ENCODE data around the gene DOK7.

DOK7 gene

DNA sequence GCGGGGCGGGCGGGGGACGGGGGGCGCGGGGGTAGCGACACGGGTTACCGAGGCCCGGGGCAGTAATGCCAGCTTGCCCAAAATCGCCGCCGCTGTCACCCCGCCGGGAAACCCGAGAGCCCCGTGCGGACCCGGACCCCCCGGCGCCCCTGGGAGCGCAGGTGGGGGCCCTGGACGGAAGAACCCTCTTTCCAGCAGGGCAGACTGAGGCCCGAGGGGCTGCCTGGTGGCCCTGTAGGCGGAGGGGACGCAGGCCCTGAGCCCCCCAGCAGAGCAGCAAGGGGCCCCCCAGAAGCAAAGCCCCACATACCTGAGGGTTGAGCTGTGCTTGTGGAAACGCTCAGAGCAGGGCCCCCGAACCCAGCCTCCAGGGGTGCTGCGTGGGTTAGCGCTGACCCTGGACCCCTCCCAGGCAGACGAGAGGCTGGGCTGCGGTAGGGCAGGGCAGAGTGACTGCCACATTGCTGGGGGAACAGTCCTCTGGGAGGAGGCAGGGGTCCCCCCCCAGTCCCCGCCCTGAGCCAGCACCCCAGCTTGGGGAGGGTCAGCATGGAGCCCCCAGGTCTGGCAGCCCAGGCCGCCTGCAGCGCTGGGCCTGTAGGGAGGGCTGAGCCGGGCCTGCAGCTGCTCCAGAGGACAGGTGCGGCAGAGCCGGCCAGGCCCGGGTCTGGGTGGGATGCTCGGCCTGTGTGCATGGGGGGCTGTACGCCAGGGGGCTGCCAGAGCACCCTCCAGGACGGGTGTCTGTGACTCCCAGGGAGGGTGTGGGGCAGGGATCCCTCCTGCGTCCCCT lies 646 bp downstream of the DOK7 start:
- no peak for DNase-seq (ENCODE audit: low read depth in 2 of 2)

DNA sequence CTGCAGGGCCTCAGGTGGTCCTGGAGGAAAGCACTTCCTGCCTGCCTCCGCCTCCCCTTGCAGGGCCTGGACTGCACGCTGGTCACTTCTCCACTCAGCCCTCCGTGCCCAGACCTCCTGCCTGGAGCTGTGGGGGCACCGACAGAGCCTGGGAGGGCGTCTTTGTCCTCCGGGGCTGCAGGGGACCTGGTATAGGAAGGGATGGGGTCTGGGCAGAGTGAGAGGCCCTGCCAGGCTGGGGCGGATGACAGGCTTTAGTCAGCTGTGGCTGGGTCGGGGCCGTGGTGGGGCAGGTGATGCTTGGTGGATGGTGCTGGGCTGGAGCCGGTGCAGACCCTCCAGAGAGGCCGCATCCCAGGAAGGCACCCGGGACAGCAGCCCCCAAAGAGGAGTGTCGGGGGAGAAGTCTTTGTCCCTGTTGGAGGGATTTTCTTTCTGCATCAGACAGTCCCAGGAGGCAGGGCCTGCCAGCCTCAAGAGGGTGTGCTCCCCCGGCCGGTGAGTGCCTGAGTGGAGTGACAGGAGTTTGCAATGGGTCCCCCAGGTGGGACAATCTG lies 1.3 kb downstream of the DOK7 start:
- DNase-seq (ENCODE audit: low read depth in 2 of 2): no peak

DNA sequence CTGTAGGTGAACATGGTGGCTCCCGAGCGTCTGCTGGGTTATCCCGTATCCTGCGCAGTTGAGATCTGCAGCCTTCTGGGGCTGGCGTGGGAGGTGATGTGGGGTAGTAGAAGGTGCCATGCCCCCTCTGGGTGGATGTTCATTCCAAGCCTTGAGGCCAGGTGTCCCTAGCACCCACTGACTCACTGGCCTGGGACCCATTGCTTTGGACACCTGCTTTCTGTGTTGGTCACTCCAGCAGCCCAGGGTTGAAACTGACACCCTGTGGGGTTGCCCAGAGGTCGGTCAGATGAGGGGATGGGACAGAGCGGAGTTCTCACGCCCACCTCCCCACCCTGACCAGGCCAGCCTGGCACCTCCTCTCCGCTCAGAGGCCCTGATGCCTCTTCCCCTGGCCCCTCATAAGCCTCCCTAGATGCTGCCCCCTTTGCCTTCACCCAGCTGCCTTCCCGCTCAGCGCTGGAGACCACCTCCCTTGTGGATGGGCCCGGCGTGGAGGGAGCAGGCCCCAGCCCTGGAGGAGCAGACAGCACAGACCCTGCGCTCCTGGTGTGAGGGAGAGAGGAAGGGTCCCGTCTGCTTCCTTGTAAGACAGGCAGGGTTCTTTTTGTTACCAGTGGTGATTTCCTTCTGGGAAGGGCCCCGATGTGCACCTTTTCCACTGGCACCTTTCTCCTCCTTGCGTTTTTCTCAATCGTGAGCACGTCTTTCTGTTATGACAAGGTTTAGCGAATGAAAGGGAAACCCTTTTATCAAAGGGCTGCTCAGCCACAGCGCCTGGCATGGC lies 2.0 kb downstream of the DOK7 start:
- DNase-seq (ENCODE audit: low read depth in 2 of 2): no peak

DNA sequence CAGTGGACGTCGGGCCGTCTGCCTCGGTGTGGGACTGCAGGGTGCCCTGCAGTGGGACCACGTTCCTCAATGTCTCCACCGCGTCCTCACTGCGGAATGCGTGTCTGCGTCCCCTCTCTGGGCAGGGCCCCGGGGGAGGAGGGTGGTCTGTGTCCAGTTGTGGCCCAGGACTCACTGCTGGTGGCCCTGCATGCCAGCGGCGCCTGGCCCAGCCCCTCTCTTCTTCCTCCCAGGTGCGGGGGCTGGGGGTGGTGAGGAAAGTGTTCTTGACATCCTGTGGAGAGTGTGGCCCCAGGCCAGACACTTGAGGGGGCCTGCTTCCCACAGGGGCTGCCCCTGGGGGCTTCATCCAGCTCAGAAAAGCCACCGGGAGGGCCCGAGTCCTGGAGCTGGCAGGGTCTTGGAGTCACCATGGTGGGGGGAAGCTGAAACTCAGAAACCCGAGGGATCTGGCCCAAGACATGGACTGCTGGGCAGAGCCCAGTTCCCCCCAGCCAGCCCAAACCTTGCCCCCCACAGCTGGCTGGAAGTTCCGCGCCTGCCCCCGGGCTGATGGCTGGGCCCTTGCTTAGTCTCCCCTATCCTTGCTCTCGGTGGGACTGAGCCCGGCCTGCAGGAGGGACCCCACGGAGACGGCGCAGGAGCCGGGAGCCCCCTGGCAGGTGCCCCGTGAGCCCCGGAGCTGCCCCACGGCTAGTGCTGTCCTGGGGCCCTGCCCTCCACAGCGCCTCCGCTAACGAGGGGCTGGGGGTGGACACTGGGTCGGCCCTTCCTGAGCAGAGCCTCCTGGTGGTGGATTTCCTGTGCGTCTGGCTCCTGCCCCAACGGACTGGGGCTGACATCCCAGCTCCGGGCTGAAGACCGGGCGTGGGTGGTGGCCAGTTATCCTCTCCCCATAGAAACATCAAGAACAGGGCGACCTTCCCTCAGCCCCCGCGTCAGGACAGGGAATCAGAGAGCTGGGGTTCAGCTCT lies 2.9 kb downstream of the DOK7 start:
- DNase-seq (ENCODE audit: low read depth in 2 of 2): no peak

DNA sequence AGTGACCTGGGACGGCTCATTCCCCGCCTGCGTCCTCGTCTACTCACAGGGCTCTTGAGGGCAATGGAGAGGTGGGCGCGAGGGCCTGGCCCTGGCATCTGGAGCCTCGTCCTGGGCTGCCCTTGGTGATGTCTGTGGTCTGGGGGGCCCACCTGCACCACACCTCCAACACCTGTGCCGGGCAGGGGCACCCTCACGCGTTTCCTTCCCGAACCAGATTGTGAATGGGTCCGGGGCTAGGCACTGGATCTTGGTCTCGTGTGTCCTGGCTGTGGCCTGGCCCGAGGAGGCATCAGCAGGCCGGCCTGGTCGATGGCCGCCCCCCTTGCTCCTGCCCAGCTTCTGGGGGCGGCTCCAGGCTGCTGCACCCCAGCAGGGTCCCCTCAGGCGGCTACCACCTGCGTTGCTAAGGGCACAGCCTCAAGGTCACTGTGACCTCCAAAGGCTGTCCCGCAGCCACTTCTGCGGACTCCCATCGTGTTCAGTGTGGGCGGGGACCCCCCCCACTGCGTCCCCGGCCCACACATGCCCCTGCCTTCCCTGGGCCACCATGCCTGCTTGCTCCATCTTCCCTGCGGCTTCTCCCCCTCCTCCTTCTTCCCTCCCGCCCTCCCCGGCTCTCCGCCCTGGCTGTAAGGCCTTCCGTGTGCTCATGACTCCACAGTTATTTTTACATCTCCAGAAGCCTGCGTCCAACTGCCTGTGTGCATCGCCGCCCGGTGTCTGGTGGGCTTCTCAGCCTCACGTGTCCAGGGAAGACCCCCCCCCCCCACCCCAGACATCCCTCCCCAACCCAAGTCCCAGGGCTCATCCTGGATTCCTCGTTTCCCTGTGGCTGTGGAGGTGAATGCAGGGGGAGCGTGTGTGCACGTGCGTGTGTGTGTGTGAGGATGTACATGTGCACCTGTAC lies 3.8 kb downstream of the DOK7 start:
- no peak for DNase-seq (ENCODE audit: low read depth in 2 of 2)

DNA sequence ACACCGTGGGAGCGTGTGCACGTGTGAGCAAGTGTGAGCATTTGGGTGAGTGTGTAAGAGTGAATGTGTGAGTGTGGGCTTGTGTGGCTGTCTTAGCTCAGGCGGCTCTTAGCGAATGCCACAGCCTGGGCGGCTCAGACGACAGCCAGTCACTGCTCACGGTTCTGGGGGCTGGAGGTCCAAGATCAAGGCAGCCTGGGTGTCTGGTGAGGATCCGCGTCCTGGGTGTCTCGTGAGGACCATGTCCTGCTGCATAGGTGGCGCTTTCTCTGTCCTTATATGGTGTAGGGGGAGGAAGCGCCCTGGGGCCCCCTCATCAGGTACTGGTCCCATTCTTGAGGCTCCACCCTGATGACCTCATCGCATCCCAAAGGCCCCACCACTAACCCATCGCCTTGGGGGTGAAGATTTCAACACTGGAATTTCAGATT lies 4.5 kb downstream of the DOK7 start:
- no peak for DNase-seq (ENCODE audit: low read depth in 2 of 2)

DNA sequence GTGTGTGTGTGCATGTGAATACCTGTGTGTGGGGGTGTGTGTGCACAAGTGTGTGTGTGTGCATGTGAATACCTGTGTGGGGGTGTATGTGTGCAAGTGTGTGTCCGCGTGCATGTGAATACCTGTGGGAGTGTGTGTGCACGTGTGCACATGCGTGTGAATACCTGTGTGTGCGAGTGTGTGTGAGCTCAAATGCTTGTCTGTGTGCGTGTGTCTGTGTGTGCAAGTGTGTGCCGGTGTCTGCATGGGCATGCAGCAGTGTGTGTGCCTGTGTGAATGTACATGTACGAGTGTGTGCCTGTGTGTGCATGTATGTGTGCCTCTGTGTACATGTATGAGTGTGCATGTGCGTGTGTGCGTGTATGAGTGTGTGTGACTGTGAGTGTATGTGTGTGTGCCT lies 5.0 kb downstream of the DOK7 start:
- no peak for DNase-seq (ENCODE audit: low read depth in 2 of 2)

DNA sequence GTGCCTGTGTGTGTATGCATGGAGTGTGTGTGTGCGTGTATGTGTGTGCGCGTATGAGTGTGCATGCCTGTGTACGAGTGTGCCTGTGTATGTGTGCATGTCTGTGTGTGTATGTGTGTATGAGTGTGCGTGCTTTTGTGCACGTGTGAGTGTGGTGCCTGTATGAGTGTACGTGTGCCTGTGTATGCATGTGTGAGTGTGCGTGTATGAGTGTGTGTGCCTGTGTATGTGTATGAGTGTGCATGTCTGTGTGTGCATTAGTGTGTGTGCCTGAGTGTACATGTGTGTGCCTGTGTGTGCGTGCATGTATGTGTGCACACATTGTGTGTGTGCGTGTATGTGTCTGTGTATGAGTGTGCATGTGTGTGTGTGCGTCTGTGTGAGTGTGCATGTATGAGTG lies 5.7 kb downstream of the DOK7 start:
- DNase-seq (ENCODE audit: low read depth in 2 of 2): no peak

DNA sequence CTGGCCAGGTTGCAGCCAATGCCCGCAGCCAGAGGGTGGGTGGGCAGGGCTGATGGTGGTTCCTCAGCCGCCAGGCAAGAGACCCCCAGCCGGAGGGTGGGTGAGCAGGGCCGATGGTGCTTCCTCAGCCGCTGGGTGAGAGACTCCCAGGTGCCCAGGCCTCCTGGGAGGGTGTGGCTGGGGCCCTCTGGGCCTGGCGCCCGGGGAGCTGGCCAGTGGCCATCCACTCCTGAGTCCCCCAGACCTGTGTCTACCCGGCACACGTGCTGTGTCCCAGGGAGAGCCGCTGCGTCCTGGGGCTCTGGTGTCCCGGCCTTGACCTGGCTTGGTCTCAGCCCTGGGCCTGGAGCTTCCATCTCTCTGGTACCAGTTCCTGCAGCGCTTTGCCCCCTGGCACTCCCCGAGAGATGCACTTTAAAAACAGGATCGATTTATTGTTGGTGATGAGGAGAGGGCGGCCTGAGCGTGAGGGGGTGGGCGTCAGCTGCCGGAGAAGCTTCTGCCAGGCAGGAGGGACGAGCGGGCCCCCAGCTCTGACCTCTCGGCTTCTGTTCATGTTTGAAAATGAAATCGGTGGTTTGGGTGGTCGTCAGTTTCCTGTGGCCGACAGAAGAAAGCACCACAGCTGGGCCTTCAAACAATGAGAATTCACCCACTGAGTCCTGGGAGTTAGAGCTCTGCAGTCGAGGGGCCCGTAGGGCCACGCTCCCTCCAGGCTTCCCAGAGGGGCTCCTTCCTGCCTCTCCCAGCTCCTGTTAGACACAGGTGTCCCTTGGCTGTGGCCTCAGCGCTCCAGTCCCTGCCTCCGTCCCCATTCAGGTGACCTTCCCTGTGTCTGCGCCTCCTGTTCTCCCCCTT lies 6.5 kb downstream of the DOK7 start:
- DNase-seq (ENCODE audit: low read depth in 2 of 2): no peak

DNA sequence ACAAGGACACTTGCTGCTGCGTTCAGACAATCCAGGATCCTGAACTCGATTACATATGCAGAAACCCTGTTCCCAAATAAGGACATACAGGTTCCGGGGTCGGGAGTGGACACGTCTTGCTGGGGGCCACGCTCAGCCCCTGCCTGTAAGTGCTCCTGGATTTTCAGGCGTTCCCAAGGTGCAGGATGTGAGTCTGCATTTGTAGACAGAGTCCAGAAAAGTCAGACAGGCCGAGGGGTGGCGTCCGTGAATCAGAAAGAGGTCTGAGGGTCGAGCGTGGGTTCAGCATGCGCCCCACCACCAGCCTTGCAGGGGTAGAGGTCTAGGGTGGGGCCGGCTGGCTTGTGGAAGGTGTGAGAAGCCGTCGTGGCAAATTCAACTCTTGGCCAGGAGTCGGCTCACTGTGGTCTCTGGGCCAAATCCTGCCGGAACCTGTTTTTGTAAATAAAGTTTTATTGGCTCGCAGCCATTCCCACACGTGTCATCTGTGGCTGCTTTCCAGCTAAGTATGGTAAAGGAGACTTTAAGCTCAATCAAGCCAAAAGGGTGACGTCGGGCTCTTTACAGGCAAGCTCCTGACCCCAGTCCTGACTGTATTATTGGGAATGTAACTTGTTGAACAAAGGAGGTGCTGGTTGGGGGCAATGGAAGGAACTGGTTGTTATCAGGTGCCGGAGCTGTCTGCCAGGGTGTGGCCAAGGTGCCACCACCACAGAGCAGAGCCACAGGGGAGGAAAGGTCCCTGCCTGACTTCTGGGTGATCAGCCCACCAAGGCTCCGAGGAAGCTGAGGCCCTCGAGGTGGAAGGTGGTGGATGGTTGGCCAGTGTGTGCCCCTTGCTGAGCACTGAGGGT lies 7.4 kb downstream of the DOK7 start:
- DNase-seq (ENCODE audit: low read depth in 2 of 2): no peak

DNA sequence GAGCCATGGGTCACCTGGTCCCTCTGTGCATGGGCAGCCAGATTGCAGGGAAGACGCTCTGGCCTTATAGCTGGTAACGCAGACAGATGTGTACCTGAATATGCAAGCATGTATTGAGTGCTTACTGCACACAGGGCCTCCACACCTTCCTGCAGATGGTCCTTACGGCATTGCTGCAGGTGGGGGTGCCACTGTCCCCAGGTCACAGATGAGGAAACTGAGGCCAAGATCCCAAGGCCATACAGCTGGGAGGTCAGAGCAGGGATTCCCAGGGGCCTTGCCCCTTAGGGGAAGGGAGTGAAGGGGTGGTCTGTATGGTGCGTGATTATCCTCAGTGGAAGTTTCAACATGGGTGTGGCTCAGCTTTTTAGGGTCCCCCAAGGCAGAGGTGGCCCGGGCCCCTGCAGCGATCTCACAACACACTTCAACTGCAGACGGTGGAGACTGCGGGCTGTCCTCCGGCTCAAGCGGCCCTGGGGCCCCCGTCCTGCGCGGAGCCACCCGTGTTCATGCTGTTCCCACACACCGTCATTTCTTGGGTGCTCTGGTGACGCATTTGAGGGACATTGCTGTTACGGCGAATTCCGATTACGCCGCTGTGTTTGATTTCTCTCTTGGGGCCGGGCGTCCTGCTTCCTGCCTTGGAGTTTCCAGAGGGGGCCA lies 8.1 kb downstream of the DOK7 start:
- DNase-seq (ENCODE audit: low read depth in 2 of 2): no peak

DNA sequence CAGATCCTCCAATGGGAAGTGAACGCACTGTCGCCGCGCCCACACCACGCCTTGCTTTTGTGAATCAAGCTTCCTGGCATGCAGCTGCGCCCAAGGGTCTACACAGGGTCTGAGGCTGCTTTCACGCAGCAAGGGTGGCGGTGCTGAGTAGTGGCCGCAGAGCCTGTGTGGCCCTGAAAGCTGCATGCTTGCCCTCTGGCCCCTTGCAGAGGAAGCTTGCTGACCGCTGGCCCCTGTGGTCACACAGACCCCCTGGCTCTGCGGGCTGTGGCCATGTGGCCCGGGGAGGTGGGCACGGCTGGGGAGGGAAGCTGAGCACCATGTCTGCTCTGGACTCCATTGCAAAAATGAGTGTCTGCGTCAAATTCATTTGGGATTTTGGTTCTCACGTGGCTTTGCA lies 8.8 kb downstream of the DOK7 start:
- no peak for DNase-seq (ENCODE audit: low read depth in 2 of 2)

DNA sequence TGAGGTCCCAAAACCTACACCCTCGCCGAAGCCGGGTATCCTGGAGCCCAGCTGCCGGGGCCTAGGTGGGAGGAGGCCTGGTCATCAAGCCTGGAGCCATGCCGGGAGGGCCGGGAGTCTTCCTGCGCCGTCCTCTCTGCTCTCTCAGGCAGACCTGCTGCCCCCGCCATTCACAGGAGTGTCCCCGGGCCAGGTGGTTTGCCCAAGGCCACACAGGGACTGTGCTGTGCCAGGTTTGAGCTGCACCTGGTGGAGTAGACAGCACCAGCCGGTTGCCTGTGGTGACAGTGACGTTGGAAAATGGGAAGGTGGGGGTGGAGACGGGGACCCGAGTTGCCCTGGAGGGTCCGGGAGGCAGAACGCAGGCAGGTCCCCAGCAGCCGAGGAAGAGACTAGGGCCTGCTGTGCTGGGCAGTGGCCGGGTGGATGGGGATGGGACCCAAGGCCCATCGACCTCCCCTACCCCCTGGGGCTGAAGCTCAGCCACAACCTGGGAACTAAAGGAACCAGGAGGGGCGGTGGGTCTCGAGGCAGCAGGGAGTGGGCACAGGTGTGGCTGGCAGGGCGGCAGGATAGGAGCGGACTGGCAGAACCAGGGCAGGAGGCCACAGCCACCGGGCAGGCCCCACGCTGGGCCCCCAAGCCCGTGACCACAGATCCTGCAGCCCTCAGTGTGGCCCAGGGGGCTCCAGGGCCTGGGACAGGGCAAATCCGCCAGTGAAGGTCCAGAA lies 9.5 kb downstream of the DOK7 start:
- DNase-seq (ENCODE audit: low read depth in 2 of 2): no peak

DNA sequence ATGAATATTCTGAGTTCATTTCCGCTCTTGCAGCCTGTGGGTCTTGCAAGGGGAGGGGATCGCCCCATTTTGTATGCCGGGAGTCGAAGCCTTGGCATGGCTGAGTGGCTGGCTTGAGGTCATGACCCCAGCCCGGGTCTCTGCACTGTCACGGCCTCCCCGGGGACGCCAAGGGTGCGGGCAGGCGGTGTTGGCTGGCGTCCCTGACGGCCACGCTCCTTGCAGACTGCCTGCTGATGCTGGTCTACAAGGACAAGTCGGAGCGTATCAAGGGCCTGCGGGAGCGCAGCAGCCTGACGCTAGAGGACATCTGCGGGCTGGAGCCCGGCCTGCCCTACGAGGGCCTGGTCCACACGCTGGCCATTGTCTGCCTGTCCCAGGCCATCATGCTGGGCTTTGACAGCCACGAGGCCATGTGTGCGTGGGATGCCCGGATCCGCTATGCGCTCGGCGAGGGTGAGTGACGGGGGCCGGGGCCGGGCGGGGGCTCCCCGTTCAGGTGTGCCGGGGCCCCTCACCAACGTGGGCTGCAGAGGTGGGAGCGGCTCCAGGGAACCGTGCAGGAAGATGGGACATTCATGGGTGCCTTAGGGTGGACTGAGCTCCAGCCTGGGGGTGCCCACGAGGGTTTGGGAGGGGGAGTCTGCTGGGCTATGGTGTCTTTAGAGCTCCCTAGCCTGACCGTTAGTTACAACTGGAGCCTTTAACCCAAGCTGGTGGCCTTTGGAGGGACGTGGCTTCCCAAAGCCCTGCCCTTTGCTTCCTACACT lies 10.3 kb downstream of the DOK7 start:
- DNase-seq (ENCODE audit: low read depth in 2 of 2): no peak

DNA sequence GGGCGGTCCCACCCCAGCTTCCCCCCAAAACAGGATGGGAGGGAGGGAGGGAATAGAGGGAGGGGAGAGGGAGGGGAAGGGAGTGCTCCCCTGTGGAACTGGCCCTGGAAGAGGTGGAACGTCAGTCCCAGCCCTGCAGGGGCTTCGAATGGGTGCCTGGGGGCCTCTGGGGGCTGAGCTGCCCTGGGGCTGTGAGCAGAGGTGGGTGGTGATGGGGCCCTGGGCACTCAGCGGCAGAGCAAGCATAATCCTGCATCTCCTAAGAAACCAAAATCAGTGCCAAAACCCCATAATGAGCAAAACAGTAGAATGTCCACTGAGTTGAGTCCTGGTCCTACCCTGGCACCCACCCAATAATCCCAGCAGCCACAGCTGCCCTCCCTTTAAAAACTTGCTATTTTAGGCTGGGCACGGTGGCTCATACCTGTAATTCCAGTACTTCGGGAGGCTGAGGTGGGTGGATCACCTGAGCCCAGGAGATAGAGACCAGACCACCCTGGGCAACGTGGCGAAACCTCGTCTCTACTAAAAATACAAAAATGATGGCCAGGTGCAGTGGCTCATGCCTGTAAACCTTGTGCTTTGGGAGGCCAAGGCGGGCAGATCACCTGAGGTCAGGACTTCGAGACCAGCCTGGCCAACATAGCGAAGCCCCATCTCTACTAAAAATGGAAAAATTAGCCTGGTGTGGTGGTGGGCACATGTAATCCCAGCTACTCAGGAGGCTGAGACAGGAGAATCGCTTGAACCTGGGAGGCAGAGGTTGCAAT lies 11.1 kb downstream of the DOK7 start:
- no peak for DNase-seq (ENCODE audit: low read depth in 2 of 2)
